SK-N-SH (cell line): ENCODE data around the gene OXCT1. TPM values are rescaled to one million over a fixed set of nuclear protein-coding genes. Genes with fewer than 3 reads are reported as not detected.

Experiments used
- CTCF ChIA-PET: fragments of 300-600, 350-600 bp; formaldehyde crosslinking; extraction: SDS; loops from one replicate; lab custom pipeline; 2021; lab: Yijun Ruan, JAX
- POLR2A ChIA-PET: fragments of 350-600 bp; sonication (Branson Sonifier 250); formaldehyde crosslinking; extraction: SDS; loops from one replicate; lab custom pipeline; 2020; ENCODE audit warnings: antibody characterized with exemption, inconsistent platforms; lab: Yijun Ruan, JAX
- DNase-seq: peaks from one replicate; pipeline ENCODE4 v3.0.0; 2012
- H2AFZ ChIP-seq: fragments of 200-600 bp; sonication (generic); 2 replicates; pipeline ENCODE4 v1.8.1; 2016; ENCODE audit warnings: antibody characterized with exemption, mild to moderate bottlenecking, low read depth
- H3F3A ChIP-seq: fragments of 200-600 bp; sonication (generic); replicated peaks from 2 replicates; pipeline ENCODE3; 2016; ENCODE audit warnings: antibody characterized with exemption, mild to moderate bottlenecking; ENCODE audit not compliant: insufficient read depth
- H3K27ac ChIP-seq, 2 experiments: fragments of 200-500 bp in 1 of 2; fragments of 200-600 bp in 1 of 2; sonication (Bioruptor generic) in 1 of 2; sonication (generic), shearing (Covaris generic) in 1 of 2; 2 replicates each; pipeline versions ENCODE4 v1.5.1 to v1.6.1; 2014 to 2016; ENCODE audit warnings: low read depth in 2 of 2, inconsistent platforms in 1 of 2, low read length in 1 of 2, mild to moderate bottlenecking in 1 of 2, mixed read lengths in 1 of 2
- H3K27me3 ChIP-seq: fragments of 200-600 bp; sonication (generic), shearing (Covaris generic); 2 replicates; pipeline ENCODE4 v1.6.1; 2016; ENCODE audit warnings: mixed run types; ENCODE audit not compliant: insufficient read depth
- H3K36me3 ChIP-seq, 2 experiments: fragments of 200-500 bp in 1 of 2; fragments of 200-600 bp in 1 of 2; sonication (Bioruptor generic) in 1 of 2; sonication (generic) in 1 of 2; replicated peaks in 1 of 2; 2 replicates each; pipeline versions ENCODE3 to v1.5.1; 2014 to 2016; ENCODE audit warnings: low read length in 1 of 2, mild to moderate bottlenecking in 1 of 2; ENCODE audit not compliant: insufficient read depth in 2 of 2, control insufficient read depth in 1 of 2
- H3K4me1 ChIP-seq, 2 experiments: fragments of 200-500 bp in 1 of 2; fragments of 200-600 bp in 1 of 2; sonication (Bioruptor generic) in 1 of 2; sonication (generic), shearing (Covaris generic) in 1 of 2; 2 replicates each; pipeline versions ENCODE4 v1.5.1 to v1.6.1; 2014 to 2016; ENCODE audit warnings: low read depth in 1 of 2, low read length in 1 of 2, mixed run types in 1 of 2; ENCODE audit not compliant: insufficient read depth in 2 of 2, control insufficient read depth in 1 of 2
- H3K4me2 ChIP-seq: fragments of 200-600 bp; sonication (generic), shearing (Covaris generic); 2 replicates; pipeline ENCODE4 v1.6.1; 2017; ENCODE audit warnings: mixed run types
- H3K4me3 ChIP-seq, 2 experiments: fragments of 200-500 bp in 1 of 2; fragments of 200-600 bp in 1 of 2; sonication (Bioruptor generic) in 1 of 2; sonication (generic), shearing (Covaris generic) in 1 of 2; 2 replicates each; pipeline versions ENCODE4 v1.5.1 to v1.8.1; 2014 to 2016; ENCODE audit warnings: low read depth in 2 of 2, inconsistent platforms in 1 of 2, low read length in 1 of 2, mild to moderate bottlenecking in 1 of 2, mixed read lengths in 1 of 2, moderate library complexity in 1 of 2
- H3K79me2 ChIP-seq: fragments of 200-600 bp; sonication (generic); 2 replicates; pipeline ENCODE4 v1.8.1; 2017; ENCODE audit warnings: mild to moderate bottlenecking; ENCODE audit not compliant: insufficient read depth
- H3K9ac ChIP-seq: fragments of 200-600 bp; sonication (generic); 2 replicates; pipeline ENCODE4 v1.6.1; 2017; ENCODE audit warnings: mixed run types
- H3K9me2 ChIP-seq: fragments of 200-600 bp; sonication (generic); 2 replicates; pipeline ENCODE4 v1.6.1; 2017; ENCODE audit warnings: mixed run types
- H3K9me3 ChIP-seq: fragments of 200-600 bp; sonication (generic); 2 replicates; pipeline ENCODE4 v1.6.1; 2017; ENCODE audit warnings: mixed run types, mild to moderate bottlenecking, moderate library complexity
- H4K20me1 ChIP-seq: fragments of 200-600 bp; sonication (generic); 2 replicates; pipeline ENCODE4 v1.6.1; 2017; ENCODE audit warnings: mild to moderate bottlenecking, mixed run types; ENCODE audit not compliant: insufficient read depth
- CHD2 ChIP-seq: fragments of 150-350 bp; IDR thresholded peaks from 2 replicates; pipeline ENCODE4 v1.6.1; 2018; ENCODE audit warnings: low read length; ENCODE audit not compliant: partially characterized antibody
- ELF1 ChIP-seq: IDR thresholded peaks from 2 replicates; pipeline ENCODE4 v1.4.0; 2012
- FOSL2 ChIP-seq: IDR thresholded peaks from 2 replicates; pipeline ENCODE4 v1.4.0; 2012; ENCODE audit warnings: low read depth, mild to moderate bottlenecking, moderate library complexity, borderline replicate concordance
- FOXJ3 ChIP-seq: sonication (generic); formaldehyde crosslinking; IDR thresholded peaks from 2 replicates; pipeline ENCODE4 v1.5.1; 2020; ENCODE audit warnings: mild to moderate bottlenecking, missing genetic modification reagents
- FOXM1 ChIP-seq: IDR thresholded peaks from 2 replicates; pipeline ENCODE4 v1.4.0; 2012; ENCODE audit warnings: low read depth, mild to moderate bottlenecking
- NRF1 ChIP-seq: IDR thresholded peaks from 2 replicates; pipeline ENCODE4 v1.6.1; 2012; ENCODE audit warnings: low read depth, mild to moderate bottlenecking, low read length
- POLR2AphosphoS5 ChIP-seq: IDR thresholded peaks from 2 replicates; pipeline ENCODE4 v1.6.1; 2012; ENCODE audit warnings: low read depth, low read length
- RAD21 ChIP-seq: IDR thresholded peaks from 2 replicates; pipeline ENCODE4 v1.6.1; 2012; ENCODE audit warnings: mild to moderate bottlenecking, low read length
- RCOR1 ChIP-seq: fragments of 150-350 bp; IDR thresholded peaks from 2 replicates; pipeline ENCODE4 v1.6.1; 2017; ENCODE audit warnings: antibody characterized with exemption, low read length
- RXRA ChIP-seq: IDR thresholded peaks from 2 replicates; pipeline ENCODE4 v1.4.0; 2012; ENCODE audit warnings: low read depth, mild to moderate bottlenecking, borderline replicate concordance
- SMC3 ChIP-seq: IDR thresholded peaks from 2 replicates; pipeline ENCODE4 v1.6.1; 2012; ENCODE audit warnings: low read depth, low read length, improper control_type of control experiment
- TAF1 ChIP-seq: IDR thresholded peaks from 2 replicates; pipeline ENCODE4 v1.6.1; 2012; ENCODE audit warnings: low read depth, mild to moderate bottlenecking, low read length, moderate library complexity, borderline replicate concordance
- TEAD4 ChIP-seq: IDR thresholded peaks from 2 replicates; pipeline ENCODE4 v1.4.0; 2012; ENCODE audit warnings: mild to moderate bottlenecking, borderline replicate concordance; ENCODE audit not compliant: insufficient read depth
- WGBS: methylation state at CpG from one replicate; pipeline ENCODE4 v1.1.6; 2017; ENCODE audit warnings: low lambda C conversion rate; 5-methylcytosine and 5-hydroxymethylcytosine counted together
- polyA plus RNA-seq, 3 experiments: library from polyadenylated mRNA; depleted of rRNA; stranded (reverse); fragments of >200 nt; gene quantifications; 2 replicates each; pipeline ENCODE4 v1.2.3, GENCODE V29; 2012
- TF ChIP-seq, protein P1 (sequence below): fragments of 150-350 bp; IDR thresholded peaks from 2 replicates; pipeline ENCODE4 v1.6.1; 2017; ENCODE audit warnings: antibody characterized with exemption, low read length, low read depth, borderline replicate concordance
- TF ChIP-seq, protein P2 (sequence below): IDR thresholded peaks from 2 replicates; pipeline ENCODE4 v1.4.0; 2012; ENCODE audit warnings: low read depth, borderline replicate concordance
- TF ChIP-seq, protein P3 (sequence below): IDR thresholded peaks from 2 replicates; pipeline ENCODE4 v1.4.0; 2012; ENCODE audit warnings: low read depth

The OXCT1 gene
- polyA plus RNA-seq, 1 of the 3 experiments (the other 2 are of a cell fraction): 11.7 TPM

DNA sequence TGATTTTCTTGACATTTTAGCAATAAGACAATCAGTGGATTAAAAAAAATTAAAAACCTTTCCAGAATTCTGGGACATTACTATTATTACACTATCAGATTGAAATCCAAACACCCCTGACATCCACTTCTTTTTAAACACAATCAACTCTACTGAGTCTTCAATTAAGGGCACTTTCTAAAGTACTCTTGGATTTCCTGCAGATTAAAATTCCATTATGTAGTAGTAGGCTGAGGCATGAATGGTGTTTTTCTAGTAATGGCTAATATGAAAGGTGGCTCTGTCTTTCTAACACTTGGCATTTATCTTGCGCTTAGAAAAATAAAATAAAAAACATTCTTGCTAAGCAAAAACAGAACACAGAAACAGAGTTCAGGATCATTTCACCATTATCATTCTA lies 107.8 kb downstream of the OXCT1 start (continued):
- TF ChIP-seq, protein P1, sequence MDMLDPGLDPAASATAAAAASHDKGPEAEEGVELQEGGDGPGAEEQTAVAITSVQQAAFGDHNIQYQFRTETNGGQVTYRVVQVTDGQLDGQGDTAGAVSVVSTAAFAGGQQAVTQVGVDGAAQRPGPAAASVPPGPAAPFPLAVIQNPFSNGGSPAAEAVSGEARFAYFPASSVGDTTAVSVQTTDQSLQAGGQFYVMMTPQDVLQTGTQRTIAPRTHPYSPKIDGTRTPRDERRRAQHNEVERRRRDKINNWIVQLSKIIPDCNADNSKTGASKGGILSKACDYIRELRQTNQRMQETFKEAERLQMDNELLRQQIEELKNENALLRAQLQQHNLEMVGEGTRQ: no peak
- TF ChIP-seq FOXJ3 (no peak), NRF1 (no peak), ELF1 (no peak), POLR2AphosphoS5 (no peak), CHD2 (no peak), FOSL2 (no peak)
- TF ChIP-seq, protein P2, sequence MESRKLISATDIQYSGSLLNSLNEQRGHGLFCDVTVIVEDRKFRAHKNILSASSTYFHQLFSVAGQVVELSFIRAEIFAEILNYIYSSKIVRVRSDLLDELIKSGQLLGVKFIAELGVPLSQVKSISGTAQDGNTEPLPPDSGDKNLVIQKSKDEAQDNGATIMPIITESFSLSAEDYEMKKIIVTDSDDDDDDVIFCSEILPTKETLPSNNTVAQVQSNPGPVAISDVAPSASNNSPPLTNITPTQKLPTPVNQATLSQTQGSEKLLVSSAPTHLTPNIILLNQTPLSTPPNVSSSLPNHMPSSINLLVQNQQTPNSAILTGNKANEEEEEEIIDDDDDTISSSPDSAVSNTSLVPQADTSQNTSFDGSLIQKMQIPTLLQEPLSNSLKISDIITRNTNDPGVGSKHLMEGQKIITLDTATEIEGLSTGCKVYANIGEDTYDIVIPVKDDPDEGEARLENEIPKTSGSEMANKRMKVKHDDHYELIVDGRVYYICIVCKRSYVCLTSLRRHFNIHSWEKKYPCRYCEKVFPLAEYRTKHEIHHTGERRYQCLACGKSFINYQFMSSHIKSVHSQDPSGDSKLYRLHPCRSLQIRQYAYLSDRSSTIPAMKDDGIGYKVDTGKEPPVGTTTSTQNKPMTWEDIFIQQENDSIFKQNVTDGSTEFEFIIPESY: no peak

DNA sequence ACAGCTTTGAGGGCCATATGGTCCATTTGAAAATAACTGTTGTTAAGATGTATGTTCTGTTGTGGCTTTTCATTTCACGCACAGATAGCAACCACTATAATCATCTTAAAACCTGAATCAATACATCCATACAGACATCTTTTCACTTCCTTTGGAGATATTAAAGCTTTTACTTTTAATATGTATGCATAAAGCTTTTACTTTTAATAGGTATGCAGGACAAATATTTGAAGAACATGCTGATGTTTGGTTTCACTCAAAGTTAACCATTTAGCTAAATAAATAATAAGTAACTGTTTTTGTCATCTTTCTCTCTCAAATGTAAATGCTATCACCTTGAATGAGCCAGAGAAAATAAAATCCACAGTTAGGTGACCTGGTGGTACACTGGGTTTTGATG lies 108.6 kb downstream of the OXCT1 start:
- no peak for DNase-seq
- Histone ChIP-seq H3K9ac (no peak overlapping the region), H3K36me3 (peaks cover 5 to 12% of the 10 kb centered on the region in 2 experiments), H3K27me3 (no peaks in the 10 kb centered on the region), H3F3A (peaks cover 14% of the 10 kb centered on the region), H4K20me1 (no peaks in the 10 kb centered on the region), H2AFZ (no peak overlapping the region), H3K9me2 (no peaks in the 10 kb centered on the region), H3K4me1 (peaks cover 25 to 27% of the 10 kb centered on the region in 2 experiments)
- POLR2A ChIA-PET: interaction anchor here (0.8 kb wide), 1 partner anchor 31 kb away, joined by 3 read pairs; no protein-coding TSS in a partner anchor
- no peak for TF ChIP-seq TAF1
- TF ChIP-seq SMC3: no peak
- no peak for TF ChIP-seq FOXM1
- TF ChIP-seq RCOR1: no peak
- TF ChIP-seq, all 33 proteins: peak for 0
- 97% methylated on average over 1 of the region's 1 CpG for WGBS
- Histone ChIP-seq H3K27ac (no peak overlapping the region), H3K79me2 (no peaks in the 10 kb centered on the region), H3K4me3 (no peak overlapping the region), H3K9me3 (no peaks in the 10 kb centered on the region), H3K4me2 (no peak overlapping the region)
- CTCF ChIA-PET: interaction anchor here (1.7 to 2.1 kb wide), 2 partner anchors 12 to 858 kb away, joined by 5 to 6 read pairs; no protein-coding TSS in a partner anchor

DNA sequence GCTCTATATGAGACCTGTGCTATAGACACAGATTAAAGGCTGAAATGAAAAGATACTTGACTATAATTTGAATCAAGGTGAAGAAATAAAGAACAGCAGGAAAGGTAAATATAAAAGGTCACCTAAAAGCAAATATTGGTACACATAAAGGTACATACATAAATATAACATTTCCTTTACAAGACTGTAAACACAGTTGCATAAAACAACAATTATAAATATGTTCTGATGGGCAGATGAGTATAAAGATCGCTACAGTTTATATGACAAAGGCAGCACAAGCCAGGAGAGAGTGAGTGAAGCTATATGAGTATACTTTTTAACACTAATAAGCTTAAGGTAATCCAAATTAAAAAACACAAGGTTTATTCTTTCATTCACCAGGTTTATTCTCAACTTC lies 114.5 kb downstream of the OXCT1 start:
- WGBS: 79% methylated on average over 1 of the region's 1 CpG
- TF ChIP-seq RXRA (no peak), RAD21 (no peak), TEAD4 (no peak)
- TF ChIP-seq, protein P3, sequence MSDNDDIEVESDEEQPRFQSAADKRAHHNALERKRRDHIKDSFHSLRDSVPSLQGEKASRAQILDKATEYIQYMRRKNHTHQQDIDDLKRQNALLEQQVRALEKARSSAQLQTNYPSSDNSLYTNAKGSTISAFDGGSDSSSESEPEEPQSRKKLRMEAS: no peak
- TF ChIP-seq, all 33 proteins: peak for 0
- H3K4me3 ChIP-seq: no peak overlapping the region
- ChIA-PET POLR2A (no interaction called here), CTCF (interaction anchor here (0.7 to 2.8 kb wide), 7 partner anchors 8 to 851 kb away, joined by 3 to 11 read pairs (median 6); no protein-coding TSS in a partner anchor)
- no peak overlapping the region for H3K4me2 ChIP-seq
- peaks cover 0 to 3% of the 10 kb centered on the region in 2 experiments; a peak in 3 of 4 replicates for H3K4me1 ChIP-seq
- no peak overlapping the region for H3K9ac ChIP-seq
- H3K36me3 ChIP-seq: peaks cover 2 to 5% of the 10 kb centered on the region in 2 experiments
- no peak overlapping the region for H2AFZ ChIP-seq
- no peaks in the 10 kb centered on the region for H3K9me2 ChIP-seq
- DNase-seq: no peak
- H3K27ac ChIP-seq: no peak overlapping the region
- no peaks in the 10 kb centered on the region for H3K79me2 ChIP-seq
- no peaks in the 10 kb centered on the region for H3K9me3 ChIP-seq
- no peaks in the 10 kb centered on the region for H4K20me1 ChIP-seq
- no peaks in the 10 kb centered on the region for H3K27me3 ChIP-seq
- no peaks in the 10 kb centered on the region for H3F3A ChIP-seq
